Caco-2 (cell line): ENCODE results near the gene IQSEC1. TPM values are rescaled to one million over a fixed set of nuclear protein-coding genes. Genes with fewer than 3 reads are reported as not detected.

Source experiments
- BruUV-seq: library from RNA; stranded (reverse); fragments of 400-500 nt; replicated peaks from 2 replicates; lab custom pipeline; 2021; lab: Mats Ljungman, UMichigan
- CTCF ChIA-PET: fragments of 300-600 bp; sonication (Branson Sonifier 250); formaldehyde crosslinking; loops from one replicate; lab custom pipeline; 2022; ENCODE audit warnings: antibody characterized with exemption; lab: Charles Lee
- POLR2A ChIA-PET: fragments of 300-600 bp; sonication (Branson Sonifier 250); formaldehyde crosslinking; loops from one replicate; lab custom pipeline; 2022; ENCODE audit warnings: antibody characterized with exemption; lab: Charles Lee
- DNase-seq, 2 experiments: peaks; one replicate each; pipeline versions ENCODE4 v3.0.0 to v3.0.0-alpha.2; 2020 to 2022
- H3K27me3 ChIP-seq: replicated peaks from 2 replicates; pipeline ENCODE4 v1.6.0; 2011; ENCODE audit warnings: low read length; ENCODE audit not compliant: control insufficient read depth, insufficient read depth
- H3K36me3 ChIP-seq: 2 replicates; pipeline ENCODE4 v1.5.1; 2011; ENCODE audit warnings: low read length; ENCODE audit not compliant: control insufficient read depth, insufficient read depth
- H3K4me1 ChIP-seq: fragments of 250-450 bp; sonication (Bioruptor Pico); 2 replicates; pipeline ENCODE4 v1.5.1; 2020; ENCODE audit warnings: mild to moderate bottlenecking
- H3K4me3 ChIP-seq: 2 replicates; pipeline ENCODE4 v1.5.1; 2011; ENCODE audit warnings: low read depth, mild to moderate bottlenecking, control low read depth, low read length
- H3K9me3 ChIP-seq: fragments of 250-450 bp; sonication (Bioruptor Pico); 2 replicates; pipeline ENCODE4 v1.5.1; 2020; ENCODE audit warnings: mild to moderate bottlenecking, moderate library complexity
- H3K27ac Mint-ChIP-seq: one replicate; pipeline ENCODE4 v1.8.0; 2022; ENCODE audit warnings: mixed read lengths; ENCODE audit not compliant: unreplicated experiment
- H3K27me3 Mint-ChIP-seq: one replicate; pipeline ENCODE4 v1.8.0; 2022; ENCODE audit warnings: mixed read lengths; ENCODE audit not compliant: insufficient read depth, unreplicated experiment
- H3K36me3 Mint-ChIP-seq: one replicate; pipeline ENCODE4 v1.8.0; 2022; ENCODE audit warnings: mild to moderate bottlenecking, mixed read lengths; ENCODE audit not compliant: insufficient read depth, unreplicated experiment
- H3K4me1 Mint-ChIP-seq: one replicate; pipeline ENCODE4 v1.8.0; 2022; ENCODE audit warnings: low read depth, mixed read lengths; ENCODE audit not compliant: unreplicated experiment
- H3K4me3 Mint-ChIP-seq: one replicate; pipeline ENCODE4 v1.8.0; 2022; ENCODE audit warnings: mild to moderate bottlenecking, moderate library complexity, mixed read lengths; ENCODE audit not compliant: unreplicated experiment
- H3K9me3 Mint-ChIP-seq: one replicate; pipeline ENCODE4 v1.8.0; 2022; ENCODE audit warnings: mixed read lengths; ENCODE audit not compliant: unreplicated experiment
- intact Hi-C: fragments of 100-400 bp; cut with micrococcal nuclease; formaldehyde crosslinking; loops from one replicate; pipeline ENCODE4 v1.10.0; 2022; ENCODE audit not compliant: unreplicated experiment
- total RNA-seq: library from RNA; stranded (reverse); gene quantifications from 2 replicates; pipeline ENCODE4 v1.2.3, GENCODE V29; 2022
- TF ChIP-seq, protein P1 (sequence below), 2 experiments: fragments of 200-600 bp in 1 of 2; IDR thresholded peaks; 1 replicate in 1 of 2; 2 replicates in 1 of 2; pipeline versions ENCODE4 v1.5.1 to v1.8.0; 2011 to 2022; ENCODE audit warnings: antibody characterized with exemption in 1 of 2, control low read depth in 1 of 2, inconsistent platforms in 1 of 2, low read depth in 1 of 2, low read length in 1 of 2, mild to moderate bottlenecking in 1 of 2, moderate library complexity in 1 of 2; ENCODE audit not compliant: insufficient read depth in 1 of 2, severe bottlenecking in 1 of 2, unreplicated experiment in 1 of 2

The IQSEC1 gene
- total RNA-seq, 1 experiment from 2014 or later: 40.0 TPM

GRCh38 chr3:13013994-13014754 lies 59.1 kb downstream of the IQSEC1 start:
- no TSS peak for BruUV-seq
- Mint-ChIP-seq H3K36me3 (no peaks in the 10 kb centered on the region), H3K4me3 (no peak overlapping the region), H3K4me1 (no peaks in the 10 kb centered on the region), H3K9me3 (no peaks in the 10 kb centered on the region), H3K27ac (no peak overlapping the region), H3K27me3 (peaks cover 4% of the 10 kb centered on the region)
- no peaks in the 10 kb centered on the region for H3K36me3 ChIP-seq
- CTCF ChIA-PET: no interaction called here
- H3K4me3 ChIP-seq: no peak overlapping the region
- H3K9me3 ChIP-seq: no peaks in the 10 kb centered on the region
- no peaks in the 10 kb centered on the region for H3K4me1 ChIP-seq
- no peaks in the 10 kb centered on the region; the same call in 1 of the 2 replicates for H3K27me3 ChIP-seq
- DNase-seq: no peak
- POLR2A ChIA-PET: no interaction called here
- TF ChIP-seq, protein P1, sequence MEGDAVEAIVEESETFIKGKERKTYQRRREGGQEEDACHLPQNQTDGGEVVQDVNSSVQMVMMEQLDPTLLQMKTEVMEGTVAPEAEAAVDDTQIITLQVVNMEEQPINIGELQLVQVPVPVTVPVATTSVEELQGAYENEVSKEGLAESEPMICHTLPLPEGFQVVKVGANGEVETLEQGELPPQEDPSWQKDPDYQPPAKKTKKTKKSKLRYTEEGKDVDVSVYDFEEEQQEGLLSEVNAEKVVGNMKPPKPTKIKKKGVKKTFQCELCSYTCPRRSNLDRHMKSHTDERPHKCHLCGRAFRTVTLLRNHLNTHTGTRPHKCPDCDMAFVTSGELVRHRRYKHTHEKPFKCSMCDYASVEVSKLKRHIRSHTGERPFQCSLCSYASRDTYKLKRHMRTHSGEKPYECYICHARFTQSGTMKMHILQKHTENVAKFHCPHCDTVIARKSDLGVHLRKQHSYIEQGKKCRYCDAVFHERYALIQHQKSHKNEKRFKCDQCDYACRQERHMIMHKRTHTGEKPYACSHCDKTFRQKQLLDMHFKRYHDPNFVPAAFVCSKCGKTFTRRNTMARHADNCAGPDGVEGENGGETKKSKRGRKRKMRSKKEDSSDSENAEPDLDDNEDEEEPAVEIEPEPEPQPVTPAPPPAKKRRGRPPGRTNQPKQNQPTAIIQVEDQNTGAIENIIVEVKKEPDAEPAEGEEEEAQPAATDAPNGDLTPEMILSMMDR (IDR thresholded peaks at IDR 0.05; ENCODE audit: insufficient read depth in 1 of 2, low read depth in 1 of 2, low read length in 1 of 2, severe bottlenecking in 1 of 2, unreplicated experiment in 1 of 2): no peak
- intact Hi-C loops: no loop called here

- POLR2A ChIA-PET: no interaction called here
- CTCF ChIA-PET: no interaction called here
- Histone ChIP-seq H3K36me3 (no peaks in the 10 kb centered on the region), H3K4me3 (no peak overlapping the region), H3K9me3 (no peaks in the 10 kb centered on the region), H3K4me1 (no peaks in the 10 kb centered on the region), H3K27me3 (no peaks in the 10 kb centered on the region; the same call in 1 of the 2 replicates)
- Mint-ChIP-seq H3K27me3 (peaks cover 4% of the 10 kb centered on the region), H3K4me1 (peaks cover 1% of the 10 kb centered on the region), H3K4me3 (no peak overlapping the region), H3K9me3 (no peaks in the 10 kb centered on the region), H3K27ac (no peak overlapping the region), H3K36me3 (no peaks in the 10 kb centered on the region)
- intact Hi-C loops: no loop called here
- no peak for DNase-seq
- TF ChIP-seq, protein P1 (IDR thresholded peaks at IDR 0.05; ENCODE audit: insufficient read depth in 1 of 2, low read depth in 1 of 2, low read length in 1 of 2, severe bottlenecking in 1 of 2, unreplicated experiment in 1 of 2): no peak
- no TSS peak for BruUV-seq
These were observed 59.7 kb downstream of the IQSEC1 start for GRCh38 chr3:13013566-13013965.

- no peak for DNase-seq
- ChIA-PET POLR2A (no interaction called here), CTCF (no interaction called here)
- intact Hi-C loops: no loop called here
- no TSS peak for BruUV-seq
- Mint-ChIP-seq H3K27me3 (peaks cover 4% of the 10 kb centered on the region), H3K4me1 (peaks cover 5% of the 10 kb centered on the region), H3K4me3 (no peak overlapping the region), H3K36me3 (no peaks in the 10 kb centered on the region), H3K9me3 (no peaks in the 10 kb centered on the region), H3K27ac (no peak overlapping the region)
- no peaks in the 10 kb centered on the region for H3K9me3 ChIP-seq
- H3K36me3 ChIP-seq: no peaks in the 10 kb centered on the region
- H3K4me1 ChIP-seq: no peaks in the 10 kb centered on the region
- H3K27me3 ChIP-seq: no peaks in the 10 kb centered on the region; the same call in 1 of the 2 replicates
- H3K4me3 ChIP-seq: no peak overlapping the region
- TF ChIP-seq, protein P1 (IDR thresholded peaks at IDR 0.05; ENCODE audit: insufficient read depth in 1 of 2, low read depth in 1 of 2, low read length in 1 of 2, severe bottlenecking in 1 of 2, unreplicated experiment in 1 of 2): no peak
These were observed 60.1 kb downstream of the IQSEC1 start for GRCh38 chr3:13013151-13013561.
